ENCODE data around the gene PBLD. TPM values are rescaled to one million over a fixed set of nuclear protein-coding genes. Genes with fewer than 3 reads are reported as not detected.

The PBLD gene
- polyA plus RNA-seq, 3 donors: 1.5 to 3.4 (median 2.5) TPM

GRCh38 chr10:68251625-68252495, 80.9 kb downstream of the PBLD start:
- H3K9me3 ChIP-seq (replicated peaks in 1 of 2; ENCODE audit: control insufficient read depth in 1 of 2, insufficient read depth in 1 of 2, low read length in 2 of 2): no peaks in the 10 kb centered on the region
- Mint-ChIP-seq H3K27ac (peak overlapping the region in 1 of 7 donors; percentile 26), H3K4me1 (peaks cover 7% of the 10 kb centered on the region), H3K27me3 (ENCODE audit: low read depth in 3 of 3) (peaks cover 0 to 2% (median 0%) of the 10 kb centered on the region in 3 donors), H3K36me3 (no peaks in the 10 kb centered on the region), H3K4me3 (no peak overlapping the region), H3K9me3 (no peaks in the 10 kb centered on the region)
- TF ChIP-seq CTCF (IDR thresholded peaks at IDR 0.05): no peak
- no peak for DNase-seq
- no peaks in the 10 kb centered on the region for H4K20me1 ChIP-seq (ENCODE audit: insufficient read depth, low read length)
- H3K27me3 ChIP-seq (ENCODE audit: control insufficient read depth in 2 of 2, insufficient read depth in 2 of 2, low read length in 2 of 2): no peaks in the 10 kb centered on the region
- 87% methylated on average over 3 of the region's 5 CpGs for WGBS (ENCODE audit: insufficient coverage)
- no peaks in the 10 kb centered on the region for H3K36me3 ChIP-seq (replicated peaks in 1 of 2; ENCODE audit: control insufficient read depth in 1 of 2, insufficient read depth in 2 of 2, low read length in 2 of 2)
- H3K4me1 ChIP-seq (ENCODE audit: control insufficient read depth in 1 of 2, insufficient read depth in 2 of 2, low read length in 2 of 2): no peaks in the 10 kb centered on the region
- H3K27ac ChIP-seq (ENCODE audit: low read depth in 1 of 2, low read length in 2 of 2): peak overlapping the region in 1 of 2 donors; percentile 13
- no peak overlapping the region for H3K4me3 ChIP-seq (replicated peaks in 1 of 3; ENCODE audit: low read depth in 2 of 3, low read length in 3 of 3)
- intact Hi-C loops (cut with micrococcal nuclease): no loop called here
- H2AFZ ChIP-seq (ENCODE audit: insufficient read depth, low read depth, low read length, poor library complexity, severe bottlenecking): no peak overlapping the region
- no peak overlapping the region for H3K9ac ChIP-seq (ENCODE audit: insufficient read depth, low read length, poor library complexity, severe bottlenecking)
- no peaks in the 10 kb centered on the region for H3K79me2 ChIP-seq (ENCODE audit: insufficient read depth, low read length)
- H3K4me2 ChIP-seq (replicated peaks; ENCODE audit: extremely low read depth, low read length, poor library complexity, severe bottlenecking): no peak overlapping the region

- no peaks in the 10 kb centered on the region for H3K9me3 ChIP-seq (replicated peaks in 1 of 2; ENCODE audit: control insufficient read depth in 1 of 2, insufficient read depth in 1 of 2, low read length in 2 of 2)
- DNase-seq: no peak
- H3K4me1 ChIP-seq (ENCODE audit: control insufficient read depth in 1 of 2, insufficient read depth in 2 of 2, low read length in 2 of 2): no peaks in the 10 kb centered on the region
- no peak overlapping the region for H3K4me3 ChIP-seq (replicated peaks in 1 of 3; ENCODE audit: low read depth in 2 of 3, low read length in 3 of 3)
- intact Hi-C loops (cut with micrococcal nuclease): no loop called here
- no peaks in the 10 kb centered on the region for H4K20me1 ChIP-seq (ENCODE audit: insufficient read depth, low read length)
- H2AFZ ChIP-seq (ENCODE audit: insufficient read depth, low read depth, low read length, poor library complexity, severe bottlenecking): no peak overlapping the region
- H3K36me3 ChIP-seq (replicated peaks in 1 of 2; ENCODE audit: control insufficient read depth in 1 of 2, insufficient read depth in 2 of 2, low read length in 2 of 2): no peaks in the 10 kb centered on the region
- Mint-ChIP-seq H3K4me3 (no peak overlapping the region), H3K36me3 (no peaks in the 10 kb centered on the region), H3K4me1 (peaks cover 7% of the 10 kb centered on the region), H3K27me3 (ENCODE audit: low read depth in 3 of 3) (peaks cover 0 to 1% (median 0%) of the 10 kb centered on the region in 3 donors), H3K9me3 (no peaks in the 10 kb centered on the region), H3K27ac (no peak overlapping the region)
- H3K27ac ChIP-seq (ENCODE audit: low read depth in 1 of 2, low read length in 2 of 2): no peak overlapping the region
- 93% methylated on average over 5 of the region's 7 CpGs for WGBS (ENCODE audit: insufficient coverage)
- H3K79me2 ChIP-seq (ENCODE audit: insufficient read depth, low read length): no peaks in the 10 kb centered on the region
- no peak overlapping the region for H3K4me2 ChIP-seq (replicated peaks; ENCODE audit: extremely low read depth, low read length, poor library complexity, severe bottlenecking)
- no peak for TF ChIP-seq CTCF (IDR thresholded peaks at IDR 0.05)
- H3K9ac ChIP-seq (ENCODE audit: insufficient read depth, low read length, poor library complexity, severe bottlenecking): no peak overlapping the region
- no peaks in the 10 kb centered on the region for H3K27me3 ChIP-seq (ENCODE audit: control insufficient read depth in 2 of 2, insufficient read depth in 2 of 2, low read length in 2 of 2)
Observed at GRCh38 chr10:68251151-68251550, 81.6 kb downstream of the PBLD start.
